ENCODE measurements around the gene CNTN4. TPM values are rescaled to one million over a fixed set of nuclear protein-coding genes. Genes with fewer than 3 reads are reported as not detected.

The CNTN4 gene
- total and polyA plus RNA-seq, 2 donors (not counting 3 experiments of a cell fraction or from before 2014, with no cell fraction given) = not detected

DNA sequence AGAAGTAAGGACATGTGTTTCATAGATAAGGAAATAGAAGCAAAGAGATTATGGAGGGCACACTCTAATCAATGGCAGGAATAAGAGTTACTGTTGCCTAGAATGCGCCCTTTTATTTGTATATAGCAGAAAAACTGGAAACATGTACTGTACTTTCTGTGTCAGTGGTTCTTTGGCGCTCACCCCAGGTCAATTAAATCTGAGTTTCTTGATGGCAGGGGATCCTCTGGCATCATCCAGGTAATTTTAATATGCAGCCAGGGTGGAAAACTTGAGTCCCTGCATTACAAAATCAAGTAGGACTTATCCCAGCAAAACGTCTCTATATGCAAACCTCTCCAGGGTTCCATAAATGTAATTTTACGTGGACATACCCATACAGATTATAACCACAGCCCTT lies 727.4 kb downstream of the CNTN4 start:
- intact Hi-C loops (cut with micrococcal nuclease) (no loop called here), dilution Hi-C loops (cut with MboI; ENCODE audit: extremely low pct_ligation_motif_present, low sequenced_read_pairs) (no loop called here)
- CTCF ChIA-PET = no interaction called here
- Histone ChIP-seq H3K9ac (replicated peaks; ENCODE audit: extremely low read depth, insufficient read depth, low read length) (no peak overlapping the region), H4K20me1 (replicated peaks; ENCODE audit: control insufficient read depth, extremely low read depth, insufficient read depth, low read length) (no peaks in the 10 kb centered on the region), H3K36me3 (ENCODE audit: control insufficient read depth in 2 of 2, extremely low read depth in 1 of 2, insufficient read depth in 2 of 2, low read length in 2 of 2) (no peaks in the 10 kb centered on the region), H3K4me1 (ENCODE audit: control insufficient read depth, extremely low read depth, insufficient read depth, low read length) (no peaks in the 10 kb centered on the region), H3K4me2 (ENCODE audit: insufficient read depth, low read length) (no peak overlapping the region), H3K27me3 (ENCODE audit: control insufficient read depth in 2 of 2, insufficient read depth in 2 of 2, low read length in 2 of 2) (no peaks in the 10 kb centered on the region), H3K4me3 (replicated peaks in 1 of 3; ENCODE audit: insufficient read depth in 1 of 3, low read depth in 1 of 3, low read length in 3 of 3) (no peak overlapping the region), H3K9me3 (replicated peaks; ENCODE audit: control insufficient read depth, insufficient read depth, low read length) (peaks cover 2% of the 10 kb centered on the region), H3K27ac (ENCODE audit: insufficient read depth, low read depth, low read length) (no peak overlapping the region), H2AFZ (ENCODE audit: low read depth, low read length) (no peak overlapping the region), H3K79me2 (ENCODE audit: control insufficient read depth, insufficient read depth, low read length) (no peaks in the 10 kb centered on the region), H3K9me1 (replicated peaks; ENCODE audit: control insufficient read depth, extremely low read depth, insufficient read depth, low read length) (no peaks in the 10 kb centered on the region)
- no TSS peak for BruUV-seq (replicated peaks)
- no peak for DNase-seq (ENCODE audit: low read depth, low spot score)
- POLR2A ChIA-PET = no interaction called here
- no peak for FAIRE-seq
- no peak for TF ChIP-seq MYC (IDR thresholded peaks at IDR 0.05; ENCODE audit: low read depth, low read length)
- no peak for TF ChIP-seq EZH2 (IDR thresholded peaks at IDR 0.05; ENCODE audit: borderline replicate concordance, low read depth, low read length, severe bottlenecking)
- no peak for TF ChIP-seq POLR2AphosphoS5 (IDR thresholded peaks at IDR 0.05; ENCODE audit: insufficient read depth, low read depth, low read length)
- no peak for TF ChIP-seq CTCF (IDR thresholded peaks at IDR 0.05; ENCODE audit: extremely low read depth in 1 of 2, insufficient read depth in 1 of 2, low read depth in 1 of 2, low read length in 2 of 2)
- no peak for TF ChIP-seq JUN (IDR thresholded peaks at IDR 0.05; ENCODE audit: borderline replicate concordance, insufficient read depth, insufficient read length, low read depth)
- TF ChIP-seq, protein P1, sequence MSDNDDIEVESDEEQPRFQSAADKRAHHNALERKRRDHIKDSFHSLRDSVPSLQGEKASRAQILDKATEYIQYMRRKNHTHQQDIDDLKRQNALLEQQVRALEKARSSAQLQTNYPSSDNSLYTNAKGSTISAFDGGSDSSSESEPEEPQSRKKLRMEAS (IDR thresholded peaks at IDR 0.05; ENCODE audit: insufficient read depth, insufficient read length) = no peak
- TF ChIP-seq POLR2A (IDR thresholded peaks at IDR 0.05; ENCODE audit: low read depth, low read length) = no peak
- TF ChIP-seq FOS (IDR thresholded peaks at IDR 0.05; ENCODE audit: borderline replicate concordance, insufficient read depth, low read length) = no peak
- no peak for TF ChIP-seq GATA2 (IDR thresholded peaks at IDR 0.05; ENCODE audit: insufficient read depth, insufficient read length, low read depth, low read length)

Data from endothelial cell of umbilical vein (primary cell).